Kidney (tissue), 14 donors: Measurements from ENCODE around the gene CD300E. TPM values are rescaled to one million over a fixed set of nuclear protein-coding genes. Genes with fewer than 3 reads are reported as not detected.
A peak's percentile ranks its signal among the peaks of the same experiment; 100 is the strongest.

Source experiments
- DNase-seq, 5 donors: peaks; one replicate each; pipeline ENCODE4 v3.0.0-alpha.2; 2013 to 2020
- FAIRE-seq: peaks from 2 replicates; lab custom pipeline; 2012; peaks lifted over from hg19 to GRCh38; lab: Jason Lieb, UNC
- H3K27ac ChIP-seq, 2 donors: one replicate each; pipeline ENCODE4 v1.7.0; 2013; ENCODE audit warnings: low read depth in 2 of 2, low read length in 2 of 2, inconsistent platforms in 1 of 2
- H3K27me3 ChIP-seq: one replicate; pipeline ENCODE4 v1.7.1; 2013; ENCODE audit warnings: low read length, inconsistent platforms; ENCODE audit not compliant: control insufficient read depth, insufficient read depth
- H3K36me3 ChIP-seq, 3 donors: one replicate each; pipeline versions ENCODE4 v1.7.0 to v1.7.1; 2013; ENCODE audit warnings: low read length in 3 of 3, control low read depth in 1 of 3, inconsistent platforms in 1 of 3; ENCODE audit not compliant: insufficient read depth in 3 of 3, control insufficient read depth in 2 of 3
- H3K4me1 ChIP-seq, 3 donors: one replicate each; pipeline versions ENCODE4 v1.7.0 to v1.7.1; 2013; ENCODE audit warnings: low read length in 3 of 3, inconsistent platforms in 1 of 3, low read depth in 1 of 3; ENCODE audit not compliant: control insufficient read depth in 2 of 3, insufficient read depth in 2 of 3
- H3K4me3 ChIP-seq, 3 donors: one replicate each; pipeline versions ENCODE4 v1.7.0 to v1.8.1; 2013; ENCODE audit warnings: low read length in 3 of 3, control low read depth in 1 of 3, inconsistent platforms in 1 of 3
- H3K9ac ChIP-seq, 3 donors: one replicate each; pipeline versions ENCODE4 v1.7.0 to v1.7.1; 2013; ENCODE audit warnings: low read length in 3 of 3, control low read depth in 1 of 3, inconsistent platforms in 1 of 3
- H3K9me3 ChIP-seq, 3 donors: one replicate each; pipeline versions ENCODE4 v1.7.0 to v1.7.1; 2013; ENCODE audit warnings: low read length in 3 of 3, control low read depth in 1 of 3, inconsistent platforms in 1 of 3; ENCODE audit not compliant: control insufficient read depth in 2 of 3, insufficient read depth in 1 of 3
- CTCF ChIP-seq: IDR thresholded peaks from 3 replicates; pipeline ENCODE4 v1.5.1; 2012; ENCODE audit warnings: mild to moderate bottlenecking, moderate library complexity, borderline replicate concordance; ENCODE audit not compliant: insufficient read depth; ENCODE audit errors: extremely low read depth
- intact Hi-C: fragments of 100-400 bp; cut with DNase I; formaldehyde crosslinking; loops from one replicate; pipeline ENCODE4 v1.11.1; 2022
- polyA plus RNA-seq: library from polyadenylated mRNA; stranded (reverse); fragments of 350-450 nt; fragmentation: Illumina TruSeq; extraction: RNeasy Lipid Tissue Mini Kit (QIAGEN cat#74804); gene quantifications from one replicate; pipeline ENCODE4 v1.2.3, GENCODE V29; 2014; ENCODE audit warnings: low read depth, low replicate concordance; ENCODE audit not compliant: insufficient read depth
- total RNA-seq: library from RNA; stranded (reverse); fragmentation: NEBNext Ultra II Directional; extraction: Animal tissue kit (Norgen Biotek cat#: 25700); gene quantifications from one replicate; pipeline ENCODE4 v1.2.1, GENCODE V29; 2021
- donor health status: control.
- donor health status: control.
- donor health status: control.
- donor health status: control.
- donor health status: control.
- donor health status: DM: yes; HTN: yes; CAD: no.
- donor health status: Normal renal cell carcinoma (clear cell type).

CD300E gene
- total and polyA plus RNA-seq, 2 donors from 2014 or later: 0.39 to 2.5 TPM

DNA sequence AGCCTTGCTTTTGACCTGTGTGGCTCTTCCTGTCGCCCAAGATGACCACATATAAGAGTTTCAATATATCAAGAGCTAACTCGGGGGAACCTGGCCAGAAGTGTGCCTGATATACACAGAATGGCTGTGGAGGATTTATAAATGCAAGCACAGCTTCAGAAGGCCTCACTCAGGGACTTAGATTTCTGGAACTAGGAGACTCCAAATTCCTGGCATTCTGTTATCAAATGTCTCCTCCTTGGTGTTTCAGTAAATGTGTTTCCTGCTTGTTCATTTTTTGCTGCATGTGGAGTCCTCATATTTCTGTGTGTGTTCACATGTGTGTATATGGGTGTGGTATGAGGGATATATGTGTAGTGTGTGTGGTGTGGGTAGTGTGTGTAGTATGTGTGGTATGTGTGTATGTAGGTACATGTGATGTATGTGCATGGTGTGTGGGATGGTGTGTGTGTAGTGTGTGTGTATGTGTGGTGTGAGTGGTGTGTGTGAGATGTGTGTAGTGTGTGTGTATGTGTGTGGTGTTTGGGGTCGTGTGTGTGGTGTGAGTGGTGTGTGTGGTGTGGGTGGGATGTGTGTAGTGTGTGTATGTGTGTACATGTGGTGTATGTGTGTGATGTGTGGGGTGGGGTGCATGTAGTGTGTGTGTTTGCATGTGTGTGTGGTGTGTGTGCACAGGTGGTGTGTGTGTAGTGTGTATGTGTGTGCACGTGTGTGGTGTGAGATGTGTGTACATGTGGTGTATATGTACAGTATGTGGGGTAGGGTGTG, 55.2 kb downstream of the CD300E start:
- Histone ChIP-seq H3K27me3 (no peaks in the 10 kb centered on the region), H3K9ac (no peak overlapping the region), H3K4me3 (peak overlapping the region in 1 of 3 donors; percentile 21), H3K36me3 (no peaks in the 10 kb centered on the region), H3K4me1 (peaks cover 0 to 4% (median 0%) of the 10 kb centered on the region in 3 donors), H3K27ac (no peak overlapping the region), H3K9me3 (peaks cover 0 to 3% (median 3%) of the 10 kb centered on the region in 3 donors)
- no peak for FAIRE-seq
- TF ChIP-seq CTCF: no peak
- intact Hi-C loops: no loop called here
- DNase-seq: no peak

GRCh38 chr17:74567397-74567796, 56.1 kb downstream of the CD300E start, which contains the start of gene CD300H:
TSS of gene CD300H (minus strand) at chr17:74567509.
- TF ChIP-seq CTCF: no peak
- intact Hi-C loops: no loop called here
- H3K27me3 ChIP-seq: no peaks in the 10 kb centered on the region
- H3K36me3 ChIP-seq: no peaks in the 10 kb centered on the region
- no peak within 1 kb of the TSS for H3K9ac ChIP-seq
- H3K27ac ChIP-seq: no peak within 1 kb of the TSS
- no peak for FAIRE-seq
- H3K4me1 ChIP-seq: peaks cover 0 to 4% (median 0%) of the 10 kb centered on the region in 3 donors
- peaks cover 0 to 3% (median 3%) of the 10 kb centered on the region in 3 donors for H3K9me3 ChIP-seq
- no peak for DNase-seq
- H3K4me3 ChIP-seq: no peak within 1 kb of the TSS

DNA sequence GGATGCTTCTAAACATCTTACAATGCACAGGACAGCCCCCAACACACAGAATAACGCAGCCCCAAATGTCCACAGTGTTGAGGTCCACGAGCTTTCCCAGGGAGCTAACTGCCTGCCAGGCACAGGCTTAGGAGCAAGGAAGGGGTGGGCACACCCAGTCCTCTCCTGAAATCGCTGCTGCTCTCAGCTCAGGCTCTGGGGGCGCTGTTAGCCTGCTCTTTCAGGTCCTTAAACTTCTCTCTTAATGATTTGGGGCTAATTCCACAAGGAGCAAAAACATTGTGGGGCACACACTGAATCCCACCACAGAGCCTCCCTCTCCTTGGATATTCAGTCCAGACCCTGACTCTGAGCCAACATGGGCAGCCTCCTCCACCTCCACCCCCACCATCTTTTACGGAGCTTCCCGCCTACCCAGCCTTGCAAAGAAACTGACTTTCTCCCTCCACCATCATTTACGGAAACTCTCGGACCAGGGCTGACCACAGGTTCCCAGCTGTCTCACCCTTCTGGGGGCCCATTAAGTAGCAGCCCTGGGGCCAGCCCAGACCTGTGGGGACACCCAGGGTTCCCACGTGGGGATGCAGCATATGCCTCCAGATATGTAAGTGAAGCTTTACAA, 57.3 kb downstream of the CD300E start:
- peak; percentile 41 for TF ChIP-seq CTCF
- intact Hi-C loops: no loop called here
- DNase-seq (peak in 4 of 5 donors; percentile 33 to 54 (median 50)), FAIRE-seq (no peak)
- H3K9me3 ChIP-seq: peaks cover 0 to 3% (median 1%) of the 10 kb centered on the region in 3 donors
- no peak overlapping the region for H3K27ac ChIP-seq
- peaks cover 0 to 4% (median 0%) of the 10 kb centered on the region in 3 donors for H3K4me1 ChIP-seq
- no peak overlapping the region for H3K9ac ChIP-seq
- no peaks in the 10 kb centered on the region for H3K27me3 ChIP-seq
- no peaks in the 10 kb centered on the region for H3K36me3 ChIP-seq
- no peak overlapping the region for H3K4me3 ChIP-seq
